ENCODE measurements around the gene TAF12.
"Not testable (repeated sequence)": the region's sequence is repeated elsewhere in the genome, so short reads cannot be mapped to it uniquely, and the experiment has no call there.

TAF12 gene

DNA sequence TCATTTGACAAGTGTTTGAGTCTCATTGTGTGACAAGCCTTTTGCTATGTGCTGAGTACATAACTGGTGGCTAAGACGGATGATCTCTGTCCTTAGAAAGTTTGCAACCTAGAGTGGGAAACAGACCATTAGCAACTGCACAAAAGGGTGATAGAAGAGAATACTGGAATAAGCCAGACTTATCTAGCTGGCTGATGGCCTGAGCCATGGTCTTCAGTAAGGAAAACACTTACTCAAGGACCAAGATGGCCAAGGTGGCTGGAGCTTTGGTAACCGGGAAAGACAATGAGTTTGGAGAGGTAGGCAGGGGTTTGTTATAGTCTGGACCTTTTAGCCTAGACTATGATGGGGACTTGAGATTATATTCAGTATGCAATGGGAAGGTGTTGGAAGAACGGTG, 1.6 kb upstream of the TAF12 start:
- DNase-seq = no peak

DNA sequence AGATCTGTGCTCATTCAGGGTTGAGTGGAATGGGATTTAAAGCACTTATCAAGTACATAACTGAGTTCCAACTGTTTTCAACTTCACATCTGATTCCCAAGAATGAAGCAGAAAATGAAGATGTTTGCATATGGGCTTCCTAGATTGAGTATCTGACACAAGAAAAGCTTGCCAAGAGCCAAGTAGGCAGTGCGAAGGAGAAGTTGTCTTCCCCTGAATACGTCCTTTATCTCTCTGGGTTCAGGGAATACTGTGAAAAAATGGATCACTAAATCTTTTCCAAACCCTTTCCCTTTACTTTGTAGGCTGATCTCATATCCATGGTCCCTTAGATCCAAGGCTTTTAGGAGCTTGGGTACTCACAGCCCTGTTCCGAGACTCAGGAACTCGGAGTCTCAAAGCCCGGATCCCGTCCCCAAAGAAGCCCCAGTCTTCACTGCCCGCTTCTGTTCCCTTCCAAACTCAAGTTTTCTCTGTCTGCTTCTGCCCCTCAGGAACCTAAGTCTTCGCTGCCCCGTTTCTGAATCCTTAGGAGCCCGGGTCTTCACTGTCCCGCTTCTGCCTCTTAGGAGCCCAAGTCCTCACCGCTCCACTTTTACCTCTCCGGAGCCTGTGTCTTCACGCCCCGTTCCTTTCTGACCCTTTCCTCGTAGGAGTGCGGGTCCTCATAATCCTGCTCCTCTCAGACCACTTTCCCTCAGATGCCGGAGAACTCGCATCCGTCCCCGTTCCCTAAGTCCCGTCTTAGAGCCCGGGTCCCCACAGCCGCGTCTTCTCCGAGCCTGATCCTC, 616 bp downstream of the TAF12 start:
- DNase-seq = peak; percentile 3 to 37

DNA sequence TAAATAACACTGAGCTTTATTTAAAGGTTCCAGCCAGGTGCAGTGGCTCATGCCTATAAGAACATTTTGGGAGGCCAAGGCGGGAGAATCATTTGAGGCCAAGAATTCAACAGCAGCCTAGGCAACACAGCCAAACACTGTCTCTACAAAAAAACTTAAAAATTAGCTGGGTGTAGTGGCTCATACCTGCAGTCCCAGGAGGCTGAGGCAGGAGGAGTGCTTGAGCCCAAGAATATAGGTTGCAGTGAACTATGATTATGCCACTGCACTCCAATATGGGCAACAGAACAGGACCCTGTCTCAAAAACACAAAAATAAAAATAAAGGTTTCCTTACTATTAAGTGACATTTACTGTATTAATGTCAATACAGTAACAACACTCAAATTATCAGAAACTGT, 2.1 kb downstream of the TAF12 start:
- DNase-seq = no peak

DNA sequence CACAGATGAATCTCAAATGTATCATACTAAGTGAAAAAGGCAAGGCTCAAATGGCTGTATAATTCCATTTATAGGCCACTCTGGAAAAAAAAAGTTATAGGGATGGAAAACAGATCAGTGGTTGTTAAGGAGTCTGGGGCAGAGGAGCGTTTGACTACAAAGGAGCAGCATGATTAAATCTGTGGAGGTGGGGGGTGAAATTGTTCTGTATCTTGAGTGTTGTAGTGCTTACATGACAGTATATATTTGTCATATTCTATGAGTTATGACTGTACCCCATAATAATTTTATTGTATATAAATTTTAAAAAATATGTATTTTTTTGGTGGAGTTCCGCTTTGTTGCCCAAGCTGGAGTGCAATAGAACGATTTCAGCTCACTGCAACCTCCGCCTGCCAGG, 10.3 kb downstream of the TAF12 start:
- no peak for DNase-seq

DNA sequence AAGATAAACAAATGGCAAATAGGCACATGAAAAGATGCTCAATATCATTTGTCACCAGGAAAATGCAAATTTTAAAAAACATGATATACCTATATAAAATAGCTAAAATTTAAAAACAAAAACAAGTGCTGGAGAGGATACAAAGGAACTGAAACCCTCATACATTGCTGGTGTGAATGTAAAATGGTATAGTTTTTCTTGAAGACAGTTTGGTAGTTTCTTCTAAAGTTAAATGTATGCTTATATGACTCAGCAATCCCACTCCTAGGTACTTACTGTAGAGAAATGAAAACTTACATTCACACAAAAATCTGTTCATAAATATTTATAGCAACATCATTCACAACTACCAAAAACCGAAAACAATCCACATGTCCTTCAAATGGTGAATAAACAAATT, 11.2 kb downstream of the TAF12 start:
- no peak for DNase-seq

DNA sequence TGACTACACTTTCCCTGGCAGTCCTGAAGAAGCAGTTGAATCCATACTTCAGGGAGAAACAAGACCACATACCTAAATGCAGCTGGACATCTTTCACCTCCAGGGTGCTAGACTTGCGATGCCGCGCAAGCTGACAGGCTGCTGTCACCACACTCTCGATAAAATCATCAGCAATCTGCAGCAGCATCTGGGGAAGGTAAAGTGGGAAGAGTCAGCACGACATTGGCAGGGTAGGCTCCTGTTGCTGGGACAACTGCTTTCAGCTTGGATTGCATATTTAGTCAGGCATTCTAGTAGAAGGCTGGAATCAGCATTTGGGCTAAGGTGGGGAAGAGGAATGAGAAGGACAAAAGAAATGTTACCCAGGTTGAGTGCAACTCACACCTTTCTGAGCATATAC, 29.7 kb downstream of the TAF12 start:
- DNase-seq = no peak

DNA sequence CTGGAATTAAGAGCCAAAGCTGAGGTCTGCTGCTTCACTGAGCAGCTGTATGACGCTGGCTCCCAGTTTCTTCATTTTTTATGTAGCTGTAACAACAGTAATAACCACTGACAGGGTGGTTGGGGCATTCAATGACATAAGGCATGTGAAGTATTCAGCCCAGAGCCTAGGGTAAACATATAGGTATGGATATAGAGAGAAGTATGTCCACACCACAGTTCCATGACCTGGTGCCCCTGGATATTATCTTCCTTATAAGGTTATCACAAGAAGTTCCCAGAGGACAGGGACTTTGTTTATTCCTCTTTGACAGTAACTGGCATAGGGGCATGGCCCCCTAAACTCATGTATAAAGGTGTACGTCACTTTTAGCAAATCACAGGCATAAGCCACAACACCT, 36.1 kb downstream of the TAF12 start:
- DNase-seq = no peak

DNA sequence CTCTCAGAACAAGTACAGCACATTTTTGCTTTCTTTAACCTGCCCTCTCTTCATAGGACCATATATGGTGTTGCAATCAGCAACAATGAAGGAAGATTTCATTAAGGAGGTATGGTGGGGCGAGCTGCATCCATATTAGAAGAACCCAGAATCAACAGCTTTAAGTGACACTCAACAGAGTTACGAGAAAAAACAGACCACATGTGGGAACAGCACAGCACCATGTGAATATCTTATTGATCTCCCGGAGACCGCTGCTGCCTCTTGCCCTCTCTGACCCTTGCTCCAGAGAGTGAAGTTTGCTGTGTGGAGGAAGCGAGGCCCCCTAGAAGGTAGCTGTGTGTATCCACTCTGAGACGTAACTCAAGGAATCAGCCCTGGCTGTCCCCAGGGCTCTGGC, 37.9 kb downstream of the TAF12 start:
- DNase-seq = no peak

DNA sequence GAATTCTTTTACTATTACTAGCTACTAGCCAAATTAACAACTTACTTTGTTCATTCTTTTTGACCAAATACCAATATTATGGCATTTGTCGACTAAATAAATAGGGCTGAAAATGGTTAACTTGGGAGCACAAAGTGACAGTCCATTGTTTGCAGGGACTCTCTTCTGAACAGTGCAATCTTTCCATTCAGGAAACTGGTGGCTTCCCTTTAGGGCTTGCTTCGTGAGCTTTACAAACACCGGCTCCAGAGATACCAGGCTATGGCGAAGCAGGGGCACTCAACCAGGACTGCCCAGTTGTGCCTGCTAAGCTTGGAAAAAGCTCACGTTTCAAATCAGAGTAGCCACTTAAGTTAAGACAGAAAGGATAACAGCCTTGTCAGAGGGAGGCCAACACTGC, 38.5 kb downstream of the TAF12 start:
- no peak for DNase-seq

DNA sequence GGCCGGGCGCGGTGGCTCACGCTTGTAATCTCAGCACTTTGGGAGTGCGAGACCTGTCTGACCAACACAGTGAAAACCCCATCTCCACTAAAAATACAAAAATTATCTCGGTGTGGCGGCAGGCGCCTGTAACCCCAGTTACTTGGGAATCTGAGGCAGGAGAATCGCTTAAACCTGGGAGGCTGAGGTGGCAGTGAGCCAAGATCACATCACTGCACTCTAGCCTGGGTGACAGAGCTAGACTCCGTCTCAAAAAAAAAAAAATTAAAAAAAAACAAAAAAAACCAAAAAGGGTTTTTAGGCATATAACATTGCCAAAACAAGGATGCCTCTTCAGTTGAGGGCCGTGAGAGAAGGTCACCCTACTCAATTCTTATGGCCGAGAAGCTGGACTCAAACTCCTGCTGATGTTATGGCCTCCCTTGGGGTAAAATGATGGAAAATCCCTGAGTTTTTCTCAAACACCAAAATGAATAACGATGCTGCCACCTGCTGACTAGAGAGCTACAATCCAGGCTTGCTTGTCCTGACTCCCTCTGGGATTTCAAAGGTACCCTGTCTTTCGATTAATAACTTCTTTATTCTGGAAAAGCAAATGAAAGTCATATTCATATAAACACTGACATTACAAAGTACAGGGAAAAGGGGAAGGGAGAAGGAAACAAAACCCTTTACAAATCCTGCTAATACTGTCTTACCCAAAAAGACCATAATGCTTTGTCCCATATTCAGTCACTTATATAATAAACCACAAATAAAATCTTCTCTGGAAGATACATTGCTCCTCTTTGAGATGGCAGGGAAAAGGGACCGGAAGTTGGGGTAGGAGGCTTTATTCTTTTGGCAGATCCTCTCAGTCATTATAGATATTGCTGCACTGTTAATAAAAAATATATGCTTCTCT, 40.1 kb downstream of the TAF12 start:
- DNase-seq = peak; percentile 73 to 74

DNA sequence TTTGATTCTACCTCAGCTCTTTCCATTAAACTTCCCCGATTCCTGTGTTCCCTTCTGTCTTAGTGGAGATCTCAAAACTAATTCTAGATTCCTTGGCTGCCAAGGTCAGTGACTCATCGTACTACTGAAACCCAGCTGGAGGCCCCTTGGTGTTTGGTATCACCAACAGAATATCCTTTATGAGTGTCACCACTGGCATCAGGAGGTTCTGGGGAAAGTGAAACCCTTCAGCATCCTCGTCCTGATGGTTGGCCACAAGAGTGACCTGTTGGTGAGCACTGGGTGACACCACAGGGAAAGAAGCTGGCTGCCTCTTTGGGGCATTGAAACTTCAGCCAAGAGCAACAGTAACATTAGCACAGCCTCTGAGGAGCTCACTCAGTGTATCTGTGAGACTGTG, 41.2 kb downstream of the TAF12 start:
- DNase-seq = no peak

DNA sequence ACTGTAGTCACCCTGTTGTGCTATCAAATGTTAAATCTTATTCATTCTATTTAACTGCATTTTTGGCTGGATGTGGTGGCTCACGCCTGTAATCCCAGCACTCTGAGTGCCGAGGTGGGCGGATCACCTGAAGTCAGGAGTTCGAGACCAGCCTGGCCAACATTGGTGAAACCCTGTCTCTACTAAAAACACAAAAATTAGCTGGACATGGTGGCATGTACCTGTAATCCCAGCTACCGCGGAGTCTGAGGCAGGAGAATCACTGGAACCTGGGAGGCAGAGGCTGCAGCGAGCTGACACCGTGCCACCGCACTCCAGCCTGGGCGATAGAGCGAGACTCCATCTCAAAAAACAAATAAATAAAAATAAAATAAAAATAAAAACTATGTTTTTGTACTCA, 46.6 kb downstream of the TAF12 start:
- not testable (repeated sequence) for DNase-seq

DNA sequence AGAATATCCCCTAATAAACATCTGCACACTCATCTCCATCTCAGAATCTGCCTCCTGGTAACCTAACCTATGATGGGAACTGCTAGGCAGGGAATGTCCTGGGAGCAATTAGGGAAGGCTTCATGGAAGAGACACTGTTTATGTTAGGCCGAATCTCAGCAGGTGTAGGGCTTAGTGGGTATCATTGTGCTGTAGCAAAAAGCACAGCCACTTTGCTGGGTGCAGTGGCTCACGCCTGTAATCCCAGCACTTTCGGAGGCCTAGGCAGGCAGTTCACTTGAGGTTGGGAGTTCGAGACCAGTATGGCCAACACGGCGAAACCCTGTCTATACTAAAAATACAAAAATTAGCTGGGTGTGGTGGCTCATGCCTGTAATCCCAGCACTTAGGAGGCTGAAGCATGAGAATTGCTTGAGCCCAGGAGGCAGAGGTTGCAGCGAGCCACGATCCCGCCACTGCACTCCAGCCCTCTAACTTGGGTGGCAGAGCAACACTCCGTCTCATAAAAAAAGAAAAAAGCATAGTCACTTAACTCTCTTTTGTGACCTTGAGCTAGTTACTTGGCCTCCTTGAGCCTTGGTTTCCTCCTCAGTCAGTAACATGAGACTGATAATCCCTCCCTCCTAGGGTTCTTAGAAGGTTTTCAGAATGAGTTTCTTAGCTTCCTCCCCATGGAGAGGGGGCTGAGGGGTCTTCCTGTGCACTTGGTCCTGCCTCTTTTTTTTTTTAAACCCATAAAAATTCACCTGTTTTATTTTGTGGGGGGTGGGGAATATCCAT, 47.3 kb downstream of the TAF12 start:
- no peak for DNase-seq

DNA sequence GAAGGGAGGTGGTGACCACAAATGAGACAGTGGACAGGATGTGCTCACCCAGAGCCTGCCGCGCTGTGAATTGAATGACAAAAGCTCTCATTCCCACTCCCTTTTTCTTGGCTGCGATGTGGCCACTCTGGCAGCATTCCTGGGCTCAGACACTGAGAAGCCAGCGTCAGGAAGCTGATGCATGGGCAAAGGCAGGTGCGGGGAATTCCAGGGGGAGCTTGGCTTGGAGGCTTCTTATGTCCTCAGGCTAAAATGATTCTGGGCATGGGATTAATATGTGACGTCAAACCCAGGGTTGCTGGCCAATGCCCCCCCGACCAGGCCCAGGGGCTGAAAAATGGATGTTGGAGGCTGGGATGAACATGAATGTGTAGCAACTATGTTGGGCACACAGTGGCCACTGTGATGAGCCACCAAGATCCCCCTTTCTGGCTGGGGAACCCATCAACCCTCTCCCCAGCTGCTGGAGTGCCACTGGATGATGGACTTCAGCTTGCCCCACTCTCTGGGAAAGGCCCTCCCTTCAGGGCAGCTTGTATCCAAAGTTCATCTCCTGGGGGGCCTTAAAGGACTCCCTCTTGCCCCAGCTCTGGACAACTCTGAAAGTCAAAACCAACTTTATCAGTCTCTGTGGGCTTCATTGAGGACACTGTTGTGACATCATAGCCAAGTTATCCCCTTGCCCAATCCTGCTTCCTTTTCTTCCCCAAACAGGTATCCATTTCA, 48.0 kb downstream of the TAF12 start:
- DNase-seq = not testable (repeated sequence)

DNA sequence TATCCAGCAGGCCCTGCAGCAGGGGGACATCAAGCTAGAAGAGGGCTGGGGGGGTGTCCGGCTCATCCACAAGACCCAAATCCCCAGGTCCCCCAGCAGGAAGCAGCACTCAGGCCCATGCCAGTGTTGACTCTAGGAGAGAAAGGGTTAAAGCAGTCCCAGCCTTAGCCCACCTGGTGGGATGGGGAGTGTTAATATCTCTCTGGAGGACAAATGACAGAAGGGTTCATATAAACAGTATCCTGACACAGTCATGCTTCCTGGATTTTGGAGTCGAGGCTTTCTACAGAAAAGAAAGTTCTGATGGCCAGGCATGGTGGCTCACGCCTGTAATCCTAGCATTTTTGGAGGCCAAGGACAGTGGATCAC, 48.9 kb downstream of the TAF12 start:
- DNase-seq = not testable (repeated sequence)

DNA sequence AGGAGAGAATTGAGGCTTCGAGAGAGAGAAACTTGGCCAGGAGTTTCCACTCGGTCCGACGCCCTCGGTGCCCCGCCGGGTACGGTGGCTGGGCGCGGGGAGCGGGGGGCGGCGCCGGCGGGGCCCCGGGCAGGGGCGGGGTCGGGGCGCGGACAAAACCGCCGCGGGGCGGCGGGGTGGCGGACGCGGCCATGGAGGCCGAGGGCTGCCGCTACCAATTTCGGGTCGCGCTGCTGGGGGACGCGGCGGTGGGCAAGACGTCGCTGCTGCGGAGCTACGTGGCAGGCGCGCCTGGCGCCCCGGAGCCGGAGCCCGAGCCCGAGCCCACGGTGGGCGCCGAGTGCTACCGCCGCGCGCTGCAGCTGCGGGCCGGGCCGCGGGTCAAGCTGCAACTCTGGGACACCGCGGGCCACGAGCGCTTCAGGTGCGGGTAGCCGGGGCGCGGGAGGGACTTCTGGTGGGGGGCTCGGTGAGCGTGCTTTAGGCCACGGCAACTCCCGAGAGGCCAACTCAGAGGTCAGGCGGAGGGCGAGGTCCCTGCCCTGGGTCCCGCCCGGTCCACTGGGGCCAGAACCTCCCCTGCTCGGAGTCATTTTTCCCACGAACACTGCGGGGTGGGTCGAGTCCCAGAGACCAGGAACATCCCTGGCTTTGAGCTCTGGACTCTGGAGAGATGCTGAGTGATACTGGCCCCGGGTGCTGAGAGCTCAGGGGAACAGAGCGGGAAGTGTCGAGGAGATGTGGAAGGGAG, 50.4 kb downstream of the TAF12 start:
- DNase-seq = peak in 1 of 2 donors; percentile 64

DNA sequence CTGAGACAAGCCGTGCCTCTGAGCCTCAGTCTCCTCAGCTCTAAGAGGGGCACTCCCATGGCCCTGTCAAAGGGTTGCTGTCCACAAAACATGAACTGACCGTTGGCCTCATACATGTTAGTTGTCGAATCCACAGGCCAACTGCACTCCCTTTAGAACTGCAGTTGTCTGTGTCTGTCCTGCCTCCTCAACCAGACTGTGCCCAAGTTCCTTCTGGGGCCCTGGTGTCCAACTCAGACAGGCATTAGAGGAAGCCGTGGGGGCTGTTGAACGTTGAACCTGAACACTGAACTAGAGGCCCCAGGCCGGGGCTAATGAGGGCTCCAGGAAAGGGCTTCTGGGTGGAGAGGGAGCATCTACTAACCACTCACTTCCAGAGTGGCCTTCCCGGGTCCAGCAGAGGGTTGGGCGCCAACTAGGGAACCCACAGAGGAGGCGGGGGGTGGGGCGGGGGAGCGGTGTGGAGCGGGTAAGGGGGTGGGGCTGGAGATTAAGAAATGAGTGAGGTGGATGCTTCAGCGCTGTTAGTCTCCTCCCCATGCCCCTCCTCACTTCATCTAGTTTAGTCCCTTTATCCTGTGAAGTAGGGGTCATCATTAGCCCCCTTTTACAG, 51.1 kb downstream of the TAF12 start, which contains the start of gene RAB42:
Gene RAB42, plus strand, starts transcription at position 558 of the 613 bp plus-strand sequence. CDS start 247 bp downstream, outside the sequence.
- DNase-seq = peak; percentile 63 to 76

DNA sequence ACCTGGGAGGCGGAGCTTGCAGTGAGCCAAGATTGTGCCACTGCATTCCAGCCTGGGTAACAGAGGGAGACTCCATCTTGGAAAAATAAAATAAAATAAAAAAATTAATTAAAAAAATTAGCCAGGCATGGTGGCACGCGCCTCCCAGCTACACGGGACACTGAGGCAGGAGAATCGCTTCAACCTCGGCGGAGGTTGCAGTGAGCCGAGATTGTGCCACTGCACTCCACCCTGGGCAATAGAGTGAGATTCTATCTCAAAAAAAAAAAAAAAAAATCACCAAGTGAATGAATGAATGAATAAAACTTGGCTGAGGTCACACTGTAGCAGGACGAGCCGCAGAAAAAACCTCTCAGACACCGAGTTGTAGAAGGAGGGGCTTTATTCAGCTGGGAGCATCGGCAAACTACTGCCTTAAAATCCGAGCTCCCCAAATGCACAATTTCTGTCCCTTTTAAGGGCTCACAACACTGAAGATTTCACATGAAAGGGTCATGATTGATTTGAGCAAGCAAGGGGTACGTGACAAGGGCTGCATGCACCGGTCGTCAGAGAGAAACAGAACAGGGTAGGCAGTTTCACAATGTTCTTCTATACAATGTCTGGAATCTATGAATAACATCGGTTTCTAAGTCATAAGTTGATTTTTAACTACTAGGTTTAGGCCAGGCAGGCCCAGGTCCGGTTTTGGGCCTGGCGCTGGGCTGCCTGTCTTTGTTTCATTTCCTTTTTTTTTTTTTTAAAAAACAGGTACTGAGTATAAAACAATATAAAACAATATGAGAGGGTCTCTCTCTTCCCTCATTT, 56.1 kb downstream of the TAF12 start:
- DNase-seq = not testable (repeated sequence)

DNA sequence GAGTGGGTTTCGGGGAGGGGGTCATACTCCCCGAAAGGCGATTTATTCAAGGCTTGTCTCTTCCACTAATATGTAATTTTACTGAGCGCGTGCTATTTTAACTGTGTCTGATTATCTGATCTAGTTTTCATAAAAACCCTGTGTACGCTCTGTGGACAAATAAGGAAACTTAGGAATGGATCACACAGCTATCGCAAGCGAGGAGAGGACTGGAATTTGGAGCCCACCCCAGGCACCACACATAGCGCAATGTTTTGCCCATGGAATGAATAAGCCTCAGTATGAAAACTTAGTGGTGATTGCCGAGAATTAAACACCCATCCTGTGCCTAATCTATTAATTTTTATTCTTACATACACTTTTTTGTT, 60.6 kb downstream of the TAF12 start:
- no peak for DNase-seq

Measured in inflammatory macrophage (primary cell).